Caco-2 (cell line): Measurements from ENCODE around the gene AKNA. TPM values are rescaled to one million over a fixed set of nuclear protein-coding genes. Genes with fewer than 3 reads are reported as not detected.

Experiments
- BruUV-seq: library from RNA; stranded (reverse); fragments of 400-500 nt; replicated peaks from 2 replicates; lab custom pipeline; 2021; lab: Mats Ljungman, UMichigan
- CTCF ChIA-PET: fragments of 300-600 bp; sonication (Branson Sonifier 250); formaldehyde crosslinking; loops from one replicate; lab custom pipeline; 2022; ENCODE audit warnings: antibody characterized with exemption; lab: Charles Lee
- POLR2A ChIA-PET: fragments of 300-600 bp; sonication (Branson Sonifier 250); formaldehyde crosslinking; loops from one replicate; lab custom pipeline; 2022; ENCODE audit warnings: antibody characterized with exemption; lab: Charles Lee
- DNase-seq, 2 experiments: peaks; one replicate each; pipeline versions ENCODE4 v3.0.0 to v3.0.0-alpha.2; 2020 to 2022
- H3K27me3 ChIP-seq: replicated peaks from 2 replicates; pipeline ENCODE4 v1.6.0; 2011; ENCODE audit warnings: low read length; ENCODE audit not compliant: control insufficient read depth, insufficient read depth
- H3K36me3 ChIP-seq: 2 replicates; pipeline ENCODE4 v1.5.1; 2011; ENCODE audit warnings: low read length; ENCODE audit not compliant: control insufficient read depth, insufficient read depth
- H3K4me1 ChIP-seq: fragments of 250-450 bp; sonication (Bioruptor Pico); 2 replicates; pipeline ENCODE4 v1.5.1; 2020; ENCODE audit warnings: mild to moderate bottlenecking
- H3K4me3 ChIP-seq: 2 replicates; pipeline ENCODE4 v1.5.1; 2011; ENCODE audit warnings: low read depth, mild to moderate bottlenecking, control low read depth, low read length
- H3K9me3 ChIP-seq: fragments of 250-450 bp; sonication (Bioruptor Pico); 2 replicates; pipeline ENCODE4 v1.5.1; 2020; ENCODE audit warnings: mild to moderate bottlenecking, moderate library complexity
- H3K27ac Mint-ChIP-seq: one replicate; pipeline ENCODE4 v1.8.0; 2022; ENCODE audit warnings: mixed read lengths; ENCODE audit not compliant: unreplicated experiment
- H3K27me3 Mint-ChIP-seq: one replicate; pipeline ENCODE4 v1.8.0; 2022; ENCODE audit warnings: mixed read lengths; ENCODE audit not compliant: insufficient read depth, unreplicated experiment
- H3K36me3 Mint-ChIP-seq: one replicate; pipeline ENCODE4 v1.8.0; 2022; ENCODE audit warnings: mild to moderate bottlenecking, mixed read lengths; ENCODE audit not compliant: insufficient read depth, unreplicated experiment
- H3K4me1 Mint-ChIP-seq: one replicate; pipeline ENCODE4 v1.8.0; 2022; ENCODE audit warnings: low read depth, mixed read lengths; ENCODE audit not compliant: unreplicated experiment
- H3K4me3 Mint-ChIP-seq: one replicate; pipeline ENCODE4 v1.8.0; 2022; ENCODE audit warnings: mild to moderate bottlenecking, moderate library complexity, mixed read lengths; ENCODE audit not compliant: unreplicated experiment
- H3K9me3 Mint-ChIP-seq: one replicate; pipeline ENCODE4 v1.8.0; 2022; ENCODE audit warnings: mixed read lengths; ENCODE audit not compliant: unreplicated experiment
- CTCF ChIP-seq, 2 experiments: fragments of 200-600 bp in 1 of 2; IDR thresholded peaks; 1 replicate in 1 of 2; 2 replicates in 1 of 2; pipeline versions ENCODE4 v1.5.1 to v1.8.0; 2011 to 2022; ENCODE audit warnings: antibody characterized with exemption in 1 of 2, control low read depth in 1 of 2, inconsistent platforms in 1 of 2, low read depth in 1 of 2, low read length in 1 of 2, mild to moderate bottlenecking in 1 of 2, moderate library complexity in 1 of 2; ENCODE audit not compliant: insufficient read depth in 1 of 2, severe bottlenecking in 1 of 2, unreplicated experiment in 1 of 2
- intact Hi-C: fragments of 100-400 bp; cut with micrococcal nuclease; formaldehyde crosslinking; loops from one replicate; pipeline ENCODE4 v1.10.0; 2022; ENCODE audit not compliant: unreplicated experiment
- total RNA-seq: library from RNA; stranded (reverse); gene quantifications from 2 replicates; pipeline ENCODE4 v1.2.3, GENCODE V29; 2022

AKNA gene
- total RNA-seq, 1 experiment from 2014 or later, result 57.8 TPM

GRCh38 chr9:114365194-114365593 lies 22.6 kb downstream of the AKNA start:
- ChIA-PET POLR2A (no interaction called here), CTCF (no interaction called here)
- Histone ChIP-seq H3K9me3 (no peaks in the 10 kb centered on the region), H3K4me3 (no peak overlapping the region), H3K27me3 (no peaks in the 10 kb centered on the region), H3K36me3 (peaks cover 2% of the 10 kb centered on the region; the same call in 1 of the 2 replicates), H3K4me1 (peaks cover 13% of the 10 kb centered on the region)
- Mint-ChIP-seq H3K9me3 (no peaks in the 10 kb centered on the region), H3K36me3 (peaks cover 23% of the 10 kb centered on the region), H3K4me3 (no peak overlapping the region), H3K27ac (no peak overlapping the region), H3K27me3 (no peaks in the 10 kb centered on the region), H3K4me1 (peaks cover 13% of the 10 kb centered on the region)
- intact Hi-C loops, result no loop called here
- BruUV-seq, result no TSS peak
- no peak for DNase-seq
- no peak for TF ChIP-seq CTCF (IDR thresholded peaks at IDR 0.05; ENCODE audit: insufficient read depth in 1 of 2, low read depth in 1 of 2, low read length in 1 of 2, severe bottlenecking in 1 of 2, unreplicated experiment in 1 of 2)

GRCh38 chr9:114364134-114365041 lies 23.4 kb downstream of the AKNA start:
- peaks cover 13% of the 10 kb centered on the region for H3K4me1 ChIP-seq
- H3K27me3 Mint-ChIP-seq, result no peaks in the 10 kb centered on the region
- H3K4me1 Mint-ChIP-seq, result peaks cover 13% of the 10 kb centered on the region
- H3K4me3 Mint-ChIP-seq, result no peak overlapping the region
- H3K27me3 ChIP-seq, result no peaks in the 10 kb centered on the region
- TF ChIP-seq CTCF (IDR thresholded peaks at IDR 0.05; ENCODE audit: insufficient read depth in 1 of 2, low read depth in 1 of 2, low read length in 1 of 2, severe bottlenecking in 1 of 2, unreplicated experiment in 1 of 2), result no peak
- H3K36me3 ChIP-seq, result peaks cover 2% of the 10 kb centered on the region; the same call in 1 of the 2 replicates
- no peak for DNase-seq
- no peak overlapping the region for H3K4me3 ChIP-seq
- no peak overlapping the region for H3K27ac Mint-ChIP-seq
- CTCF ChIA-PET, result no interaction called here
- peaks cover 23% of the 10 kb centered on the region for H3K36me3 Mint-ChIP-seq
- BruUV-seq, result no TSS peak
- H3K9me3 Mint-ChIP-seq, result no peaks in the 10 kb centered on the region
- H3K9me3 ChIP-seq, result no peaks in the 10 kb centered on the region
- intact Hi-C loops, result no loop called here
- POLR2A ChIA-PET, result no interaction called here

- no peak for TF ChIP-seq CTCF (IDR thresholded peaks at IDR 0.05; ENCODE audit: insufficient read depth in 1 of 2, low read depth in 1 of 2, low read length in 1 of 2, severe bottlenecking in 1 of 2, unreplicated experiment in 1 of 2)
- DNase-seq, result no peak
Observed at GRCh38 chr9:114363424-114363823, 24.4 kb downstream of the AKNA start.

More at GRCh38 chr9:114363424-114363823, 24.4 kb downstream of the AKNA start:
- ChIA-PET POLR2A (no interaction called here), CTCF (no interaction called here)
- H3K4me3 Mint-ChIP-seq, result no peak overlapping the region
- intact Hi-C loops, result no loop called here
- no peak overlapping the region for H3K27ac Mint-ChIP-seq
- no peaks in the 10 kb centered on the region for H3K9me3 ChIP-seq
- no peak overlapping the region for H3K4me3 ChIP-seq
- peaks cover 2% of the 10 kb centered on the region; the same call in 1 of the 2 replicates for H3K36me3 ChIP-seq
- no TSS peak for BruUV-seq
- peaks cover 27% of the 10 kb centered on the region for H3K36me3 Mint-ChIP-seq
- H3K4me1 ChIP-seq, result peaks cover 13% of the 10 kb centered on the region
- no peaks in the 10 kb centered on the region for H3K27me3 Mint-ChIP-seq
- H3K9me3 Mint-ChIP-seq, result no peaks in the 10 kb centered on the region
- H3K4me1 Mint-ChIP-seq, result peaks cover 13% of the 10 kb centered on the region
- no peaks in the 10 kb centered on the region for H3K27me3 ChIP-seq
